Airway epithelial cell (primary cell): ENCODE data around the gene UQCR11. TPM values are rescaled to one million over a fixed set of nuclear protein-coding genes. Genes with fewer than 3 reads are reported as not detected.

ENCODE experiments used
- total RNA-seq: library from RNA; depleted of rRNA; stranded (reverse); fragments of >200 nt; gene quantifications from 2 replicates; pipeline ENCODE4 v1.2.3, GENCODE V29; 2015

The UQCR11 gene
- 89.6 and 117 TPM in 2 replicates for total RNA-seq

GRCh38 chr19:1605236-1606137 lies at the start of gene UQCR11:
Gene UQCR11 (minus strand): TSS chr19:1605462. CDS start chr19:1605409, 53 bp downstream.

GRCh38 chr19:1652471-1653299 lies 47.4 kb upstream of the UQCR11 start, which contains the start of gene TCF3:
Gene TCF3 (minus strand): TSS chr19:1652615. CDS start chr19:1650248, 2,367 bp downstream.

GRCh38 chr19:1592755-1593500 lies 12.3 kb downstream of the UQCR11 start, which contains the start of gene MBD3:
Gene MBD3 (minus strand): TSS chr19:1592865. CDS start chr19:1592631, 234 bp downstream.

GRCh38 chr19:1568320-1569019 lies 36.8 kb downstream of the UQCR11 start, which contains the start of gene MEX3D:
Gene MEX3D (minus strand): TSS chr19:1568325. CDS start chr19:1568058, 267 bp downstream.

Other genes starting within 250 kb of the UQCR11 start
- gene NDUFS7, start 221.6 kb downstream of the UQCR11 start, total RNA-seq = 151 and 201 TPM in 2 replicates
- 28.4 and 31.1 TPM in 2 replicates for gene GAMT, start 203.9 kb downstream of the UQCR11 start, total RNA-seq
- 62.3 and 89.2 TPM in 2 replicates for gene DAZAP1, start 197.9 kb downstream of the UQCR11 start, total RNA-seq
- 2,484 and 5,127 TPM in 2 replicates for gene RPS15, start 167.1 kb downstream of the UQCR11 start, total RNA-seq
- gene APC2, start 155.3 kb downstream of the UQCR11 start, total RNA-seq = 0.05 and 0.07 TPM in 2 replicates
- gene C19orf25, start 126.2 kb downstream of the UQCR11 start, total RNA-seq = 33.7 and 51.3 TPM in 2 replicates
- 0.28 and 0.71 TPM in 2 replicates for gene PCSK4, start 115.1 kb downstream of the UQCR11 start, total RNA-seq
- 8.3 and 10.4 TPM in 2 replicates for gene REEP6, start 114.3 kb downstream of the UQCR11 start, total RNA-seq
- 3.7 and 5.2 TPM in 2 replicates for gene ADAMTSL5, start 92.4 kb downstream of the UQCR11 start, total RNA-seq
- 0.05 TPM in 1 of 2 replicates, not detected in the other for gene PLK5, start 81.4 kb downstream of the UQCR11 start, total RNA-seq
- 55.4 and 66.9 TPM in 2 replicates for gene MEX3D, start 37.1 kb downstream of the UQCR11 start, total RNA-seq
- 115 and 122 TPM in 2 replicates for gene MBD3, start 12.6 kb downstream of the UQCR11 start, total RNA-seq
- gene TCF3, start 47.2 kb upstream of the UQCR11 start, total RNA-seq = 156 and 180 TPM in 2 replicates
- 0.28 TPM in 2 replicates for gene ONECUT3, start 148.0 kb upstream of the UQCR11 start, total RNA-seq
- 0.28 and 1.4 TPM in 2 replicates for gene ATP8B3, start 206.8 kb upstream of the UQCR11 start, total RNA-seq
- gene REXO1, start 243.0 kb upstream of the UQCR11 start, total RNA-seq = 16.8 and 22.7 TPM in 2 replicates